GM18505 (cell line): Measurements from ENCODE around the gene CCDC157.

Experiments used
- ATAC-seq: cut with Tn5 transposase; IDR thresholded peaks from one replicate; pipeline ENCODE4 v1.9.1; 2021; ENCODE audit not compliant: unreplicated experiment
- POLR2A ChIP-seq: IDR thresholded peaks from 4 replicates; pipeline ENCODE4 v1.6.1; 2011; ENCODE audit warnings: borderline replicate concordance; ENCODE audit not compliant: insufficient read depth, insufficient read length; ENCODE audit errors: extremely low read depth

The CCDC157 gene

GRCh38 chr22:30357236-30357570 is 396 bp downstream of the CCDC157 start:
- ATAC-seq, result no peak
- TF ChIP-seq POLR2A, result no peak

- ATAC-seq, result no peak
- no peak for TF ChIP-seq POLR2A
These were observed 926 bp downstream of the CCDC157 start for GRCh38 chr22:30357650-30358215.

GRCh38 chr22:30358541-30358940 is 1.7 kb downstream of the CCDC157 start:
- no peak for ATAC-seq
- TF ChIP-seq POLR2A, result no peak

GRCh38 chr22:30361916-30362650 is 5.3 kb downstream of the CCDC157 start:
- no peak for ATAC-seq
- TF ChIP-seq POLR2A, result no peak

GRCh38 chr22:30362651-30363281 is 6.0 kb downstream of the CCDC157 start:
- ATAC-seq, result no peak
- no peak for TF ChIP-seq POLR2A

GRCh38 chr22:30365891-30366290 is 9.1 kb downstream of the CCDC157 start:
- ATAC-seq, result no peak
- no peak for TF ChIP-seq POLR2A

- no peak for ATAC-seq
- TF ChIP-seq POLR2A, result no peak
These were observed 11.6 kb downstream of the CCDC157 start for GRCh38 chr22:30368420-30368819.

- ATAC-seq, result no peak
- TF ChIP-seq POLR2A, result no peak
These were observed 13.9 kb downstream of the CCDC157 start for GRCh38 chr22:30370641-30371230.

GRCh38 chr22:30371321-30371720 is 14.5 kb downstream of the CCDC157 start:
- no peak for ATAC-seq
- TF ChIP-seq POLR2A, result no peak

GRCh38 chr22:30371981-30372380 is 15.2 kb downstream of the CCDC157 start:
- no peak for TF ChIP-seq POLR2A
- ATAC-seq, result no peak

- ATAC-seq, result no peak
- no peak for TF ChIP-seq POLR2A
These were observed 16.1 kb downstream of the CCDC157 start for GRCh38 chr22:30372915-30373314.

- no peak for TF ChIP-seq POLR2A
- ATAC-seq, result no peak
These were observed 16.8 kb downstream of the CCDC157 start for GRCh38 chr22:30373331-30374325.

- no peak for ATAC-seq
- no peak for TF ChIP-seq POLR2A
These were observed 18.6 kb downstream of the CCDC157 start for GRCh38 chr22:30375312-30375849.

- no peak for TF ChIP-seq POLR2A
- no peak for ATAC-seq
These were observed 23.2 kb downstream of the CCDC157 start for GRCh38 chr22:30380011-30380410.
